ENCODE measurements around the gene MRO.

DNA sequence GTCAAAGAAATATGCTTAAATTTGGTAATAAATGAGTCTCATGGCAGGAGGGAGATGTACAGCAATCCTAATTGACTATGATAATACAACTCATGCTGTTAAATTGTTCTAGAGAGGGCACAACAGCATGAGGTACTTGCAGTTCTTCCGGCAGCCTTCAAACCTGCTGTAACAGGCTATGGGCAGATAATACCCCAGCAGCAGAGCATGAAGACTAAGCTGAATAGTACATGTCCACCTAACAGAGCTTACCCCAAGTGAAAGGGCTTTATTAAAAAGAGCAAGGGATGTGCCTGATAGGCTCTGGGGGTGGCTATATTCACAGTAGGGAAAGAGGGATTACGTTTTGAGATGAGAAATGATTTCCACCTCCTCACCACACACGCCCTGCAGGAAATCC, 28.9 kb downstream of the MRO start:
- TF ChIP-seq, protein P1, sequence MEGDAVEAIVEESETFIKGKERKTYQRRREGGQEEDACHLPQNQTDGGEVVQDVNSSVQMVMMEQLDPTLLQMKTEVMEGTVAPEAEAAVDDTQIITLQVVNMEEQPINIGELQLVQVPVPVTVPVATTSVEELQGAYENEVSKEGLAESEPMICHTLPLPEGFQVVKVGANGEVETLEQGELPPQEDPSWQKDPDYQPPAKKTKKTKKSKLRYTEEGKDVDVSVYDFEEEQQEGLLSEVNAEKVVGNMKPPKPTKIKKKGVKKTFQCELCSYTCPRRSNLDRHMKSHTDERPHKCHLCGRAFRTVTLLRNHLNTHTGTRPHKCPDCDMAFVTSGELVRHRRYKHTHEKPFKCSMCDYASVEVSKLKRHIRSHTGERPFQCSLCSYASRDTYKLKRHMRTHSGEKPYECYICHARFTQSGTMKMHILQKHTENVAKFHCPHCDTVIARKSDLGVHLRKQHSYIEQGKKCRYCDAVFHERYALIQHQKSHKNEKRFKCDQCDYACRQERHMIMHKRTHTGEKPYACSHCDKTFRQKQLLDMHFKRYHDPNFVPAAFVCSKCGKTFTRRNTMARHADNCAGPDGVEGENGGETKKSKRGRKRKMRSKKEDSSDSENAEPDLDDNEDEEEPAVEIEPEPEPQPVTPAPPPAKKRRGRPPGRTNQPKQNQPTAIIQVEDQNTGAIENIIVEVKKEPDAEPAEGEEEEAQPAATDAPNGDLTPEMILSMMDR (IDR thresholded peaks at IDR 0.05; ENCODE audit: low read depth, low read length, poor library complexity, severe bottlenecking): no peak
- TF ChIP-seq EZH2phosphoT487 (IDR thresholded peaks at IDR 0.05; ENCODE audit: borderline replicate concordance, low read length): no peak
